HepG2 (cell line): ENCODE results near the gene XIST.

Source experiments
- FOXP1 ChIP-seq, 2 experiments: fragments of 450-650 bp in 1 of 2; IDR thresholded peaks; 2 replicates each; pipeline ENCODE4 v1.6.1; 2017 to 2018; ENCODE audit warnings: antibody characterized with exemption in 1 of 2
- PHB2 ChIP-seq: fragments of 450-650 bp; IDR thresholded peaks from 2 replicates; pipeline ENCODE4 v1.6.1; 2018; ENCODE audit not compliant: partially characterized antibody
- SMC3 ChIP-seq: IDR thresholded peaks from 2 replicates; pipeline ENCODE4 v1.6.1; 2011; ENCODE audit warnings: low read length, improper control_type of control experiment
- ZIK1 ChIP-seq: sonication (generic); formaldehyde crosslinking; IDR thresholded peaks from 2 replicates; pipeline ENCODE4 v1.5.0; 2020; ENCODE audit warnings: mild to moderate bottlenecking, low read depth, missing genetic modification reagents, borderline replicate concordance
- TF ChIP-seq, protein P1 (sequence below): sonication (generic); formaldehyde crosslinking; IDR thresholded peaks from 2 replicates; pipeline ENCODE4 v1.4.0; 2020; ENCODE audit warnings: missing genetic modification reagents
- TF ChIP-seq, protein P2 (sequence below): sonication (generic); formaldehyde crosslinking; IDR thresholded peaks from 2 replicates; pipeline ENCODE4 v1.4.0; 2020; ENCODE audit warnings: mild to moderate bottlenecking, missing genetic modification reagents

DNA sequence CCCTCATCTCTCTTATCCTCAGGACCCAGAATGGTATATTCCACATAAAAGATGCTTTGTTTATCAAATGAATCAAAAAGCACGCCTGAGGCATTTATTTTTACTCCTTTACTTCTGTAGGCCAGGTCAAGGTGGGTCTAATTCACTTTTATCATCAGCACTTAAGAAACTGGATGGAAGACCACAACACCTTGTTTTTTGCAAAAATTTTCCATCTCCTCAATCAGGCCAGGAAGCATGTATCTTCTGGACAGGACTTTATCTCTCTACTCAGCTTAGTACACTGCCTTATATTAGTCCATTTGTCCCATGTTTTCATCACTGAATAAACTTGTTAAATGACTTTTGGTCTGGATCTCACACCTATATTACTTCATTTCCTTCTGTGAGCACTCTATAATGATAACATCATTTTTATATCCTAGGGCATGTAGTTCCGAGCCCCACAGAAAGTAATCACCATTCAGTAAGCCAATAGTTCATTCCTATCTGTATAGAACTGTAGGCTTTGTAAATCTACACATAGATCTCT, 29.0 kb downstream of the XIST start:
- TF ChIP-seq PHB2: no peak
- TF ChIP-seq, protein P1, sequence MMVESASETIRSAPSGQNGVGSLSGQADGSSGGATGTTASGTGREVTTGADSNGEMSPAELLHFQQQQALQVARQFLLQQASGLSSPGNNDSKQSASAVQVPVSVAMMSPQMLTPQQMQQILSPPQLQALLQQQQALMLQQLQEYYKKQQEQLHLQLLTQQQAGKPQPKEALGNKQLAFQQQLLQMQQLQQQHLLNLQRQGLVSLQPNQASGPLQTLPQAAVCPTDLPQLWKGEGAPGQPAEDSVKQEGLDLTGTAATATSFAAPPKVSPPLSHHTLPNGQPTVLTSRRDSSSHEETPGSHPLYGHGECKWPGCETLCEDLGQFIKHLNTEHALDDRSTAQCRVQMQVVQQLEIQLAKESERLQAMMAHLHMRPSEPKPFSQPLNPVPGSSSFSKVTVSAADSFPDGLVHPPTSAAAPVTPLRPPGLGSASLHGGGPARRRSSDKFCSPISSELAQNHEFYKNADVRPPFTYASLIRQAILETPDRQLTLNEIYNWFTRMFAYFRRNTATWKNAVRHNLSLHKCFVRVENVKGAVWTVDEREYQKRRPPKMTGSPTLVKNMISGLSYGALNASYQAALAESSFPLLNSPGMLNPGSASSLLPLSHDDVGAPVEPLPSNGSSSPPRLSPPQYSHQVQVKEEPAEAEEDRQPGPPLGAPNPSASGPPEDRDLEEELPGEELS (CRISPR knock-in tag): no peak
- TF ChIP-seq, protein P2, sequence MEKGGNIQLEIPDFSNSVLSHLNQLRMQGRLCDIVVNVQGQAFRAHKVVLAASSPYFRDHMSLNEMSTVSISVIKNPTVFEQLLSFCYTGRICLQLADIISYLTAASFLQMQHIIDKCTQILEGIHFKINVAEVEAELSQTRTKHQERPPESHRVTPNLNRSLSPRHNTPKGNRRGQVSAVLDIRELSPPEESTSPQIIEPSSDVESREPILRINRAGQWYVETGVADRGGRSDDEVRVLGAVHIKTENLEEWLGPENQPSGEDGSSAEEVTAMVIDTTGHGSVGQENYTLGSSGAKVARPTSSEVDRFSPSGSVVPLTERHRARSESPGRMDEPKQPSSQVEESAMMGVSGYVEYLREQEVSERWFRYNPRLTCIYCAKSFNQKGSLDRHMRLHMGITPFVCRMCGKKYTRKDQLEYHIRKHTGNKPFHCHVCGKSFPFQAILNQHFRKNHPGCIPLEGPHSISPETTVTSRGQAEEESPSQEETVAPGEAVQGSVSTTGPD: no peak
- no peak for TF ChIP-seq ZIK1 (CRISPR knock-in tag)
- TF ChIP-seq SMC3: no peak
- no peak for TF ChIP-seq FOXP1 (IDR thresholded peaks at IDR 0.05)
- TF ChIP-seq FOXP1 (CRISPR knock-in tag; IDR thresholded peaks at IDR 0.05): no peak
